Ascending aorta (tissue), 2 donors: ENCODE data around the gene PRSS2. TPM values are rescaled to one million over a fixed set of nuclear protein-coding genes. Genes with fewer than 3 reads are reported as not detected.

Experiments
- DNase-seq, 2 donors: peaks; one replicate each; pipeline ENCODE4 v3.0.0-alpha.2; 2019; ENCODE audit warnings: low spot score in 2 of 2
- H3K27ac ChIP-seq, 2 donors: fragments of 200-600 bp; sonication (generic); one replicate each; pipeline ENCODE4 v1.5.1; 2016 to 2017; ENCODE audit warnings: mild to moderate bottlenecking in 1 of 2
- H3K27me3 ChIP-seq: fragments of 200-600 bp; sonication (generic); one replicate; pipeline ENCODE4 v1.5.1; 2017
- H3K36me3 ChIP-seq, 2 donors: fragments of 200-600 bp; sonication (generic); one replicate each; pipeline ENCODE4 v1.5.1; 2016
- H3K4me1 ChIP-seq, 2 donors: fragments of 200-600 bp; sonication (generic); one replicate each; pipeline ENCODE4 v1.5.1; 2016 to 2017; ENCODE audit warnings: mild to moderate bottlenecking in 1 of 2
- H3K4me3 ChIP-seq, 2 donors: fragments of 200-600 bp; sonication (generic); one replicate each; pipeline ENCODE4 v1.5.1; 2016 to 2017; ENCODE audit warnings: mild to moderate bottlenecking in 1 of 2
- H3K9me3 ChIP-seq, 2 donors: fragments of 200-600 bp; sonication (generic); one replicate each; pipeline ENCODE4 v1.5.1; 2016
- CTCF ChIP-seq, 3 experiments: fragments of 200-600 bp in 2 of 3; fragments of 450-650 bp in 1 of 3; sonication (generic) in 2 of 3; IDR thresholded peaks; one replicate each; pipeline ENCODE4 v1.5.1; 2016 to 2019; ENCODE audit warnings: antibody characterized with exemption in 3 of 3, mild to moderate bottlenecking in 1 of 3, moderate library complexity in 1 of 3
- intact Hi-C: fragments of 100-400 bp; cut with DNase I; formaldehyde crosslinking; loops from one replicate; pipeline ENCODE4 v1.15.1; 2023
- total RNA-seq: library from RNA; depleted of rRNA; stranded (reverse); fragments of >200 nt; gene quantifications from one replicate; pipeline ENCODE4 v1.1.0, GENCODE V29; 2016

The PRSS2 gene
- total RNA-seq, 1 donor from 2014 or later = not detected

GRCh38 chr7:142812437-142813215 is 41.9 kb downstream of the PRSS2 start:
- no peaks in the 10 kb centered on the region for H3K27me3 ChIP-seq
- DNase-seq = no peak
- intact Hi-C loops = no loop called here

GRCh38 chr7:142813226-142813625 is 42.5 kb downstream of the PRSS2 start:
- H3K36me3 ChIP-seq = no peaks in the 10 kb centered on the region
- intact Hi-C loops = no loop called here
- no peaks in the 10 kb centered on the region for H3K4me1 ChIP-seq
- DNase-seq = no peak
- no peak for TF ChIP-seq CTCF (IDR thresholded peaks at IDR 0.05)
- no peak overlapping the region for H3K27ac ChIP-seq
- no peak overlapping the region for H3K4me3 ChIP-seq
- no peaks in the 10 kb centered on the region for H3K9me3 ChIP-seq
- H3K27me3 ChIP-seq = no peaks in the 10 kb centered on the region

More at GRCh38 chr7:142812437-142813215, 41.9 kb downstream of the PRSS2 start:
- Histone ChIP-seq H3K4me3 (no peak overlapping the region), H3K9me3 (no peaks in the 10 kb centered on the region), H3K36me3 (no peaks in the 10 kb centered on the region), H3K27ac (no peak overlapping the region), H3K4me1 (no peaks in the 10 kb centered on the region)
- no peak for TF ChIP-seq CTCF (IDR thresholded peaks at IDR 0.05)

- H3K9me3 ChIP-seq = no peaks in the 10 kb centered on the region
- H3K4me3 ChIP-seq = no peak overlapping the region
- DNase-seq = no peak
- TF ChIP-seq CTCF (IDR thresholded peaks at IDR 0.05) = no peak
- H3K27ac ChIP-seq = no peak overlapping the region
- H3K4me1 ChIP-seq = no peaks in the 10 kb centered on the region
- intact Hi-C loops = no loop called here
- no peaks in the 10 kb centered on the region for H3K36me3 ChIP-seq
- no peaks in the 10 kb centered on the region for H3K27me3 ChIP-seq
Measured at GRCh38 chr7:142813699-142814098, 42.9 kb downstream of the PRSS2 start.

- no peaks in the 10 kb centered on the region for H3K4me1 ChIP-seq
- H3K27ac ChIP-seq = no peak overlapping the region
- TF ChIP-seq CTCF (IDR thresholded peaks at IDR 0.05) = no peak
- no peaks in the 10 kb centered on the region for H3K36me3 ChIP-seq
- intact Hi-C loops = no loop called here
- no peaks in the 10 kb centered on the region for H3K9me3 ChIP-seq
- H3K27me3 ChIP-seq = no peaks in the 10 kb centered on the region
- H3K4me3 ChIP-seq = no peak overlapping the region
- DNase-seq = no peak
Measured at GRCh38 chr7:142814451-142814850, 43.7 kb downstream of the PRSS2 start.

- intact Hi-C loops = no loop called here
- Histone ChIP-seq H3K4me1 (no peaks in the 10 kb centered on the region), H3K36me3 (no peaks in the 10 kb centered on the region), H3K27ac (no peak overlapping the region), H3K9me3 (no peaks in the 10 kb centered on the region), H3K27me3 (no peaks in the 10 kb centered on the region), H3K4me3 (no peak overlapping the region)
- no peak for TF ChIP-seq CTCF (IDR thresholded peaks at IDR 0.05)
- DNase-seq = no peak
Measured at GRCh38 chr7:142815134-142815533, 44.4 kb downstream of the PRSS2 start.
